GM13977 (cell line): Measurements from ENCODE around the gene LPP.

Source experiments
- DNase-seq: peaks from one replicate; pipeline ENCODE4 v3.0.0; 2012; ENCODE audit warnings: low spot score
- in situ Hi-C: fragments of 300-500 bp; cut with MboI; formaldehyde crosslinking; loops from one replicate; pipeline ENCODE4 v1.12.0; 2022; ENCODE audit warnings: low sequenced_read_pairs, low pct_unique_long_range_greater_than_20kb, mixed read lengths, inconsistent platforms; ENCODE audit not compliant: unreplicated experiment
- TF ChIP-seq, protein P1 (sequence below): IDR thresholded peaks from 2 replicates; pipeline ENCODE4 v1.5.1; 2012; ENCODE audit warnings: mild to moderate bottlenecking, control low read depth; ENCODE audit not compliant: insufficient read depth; ENCODE audit errors: extremely low read depth, missing control alignments

The LPP gene

DNA sequence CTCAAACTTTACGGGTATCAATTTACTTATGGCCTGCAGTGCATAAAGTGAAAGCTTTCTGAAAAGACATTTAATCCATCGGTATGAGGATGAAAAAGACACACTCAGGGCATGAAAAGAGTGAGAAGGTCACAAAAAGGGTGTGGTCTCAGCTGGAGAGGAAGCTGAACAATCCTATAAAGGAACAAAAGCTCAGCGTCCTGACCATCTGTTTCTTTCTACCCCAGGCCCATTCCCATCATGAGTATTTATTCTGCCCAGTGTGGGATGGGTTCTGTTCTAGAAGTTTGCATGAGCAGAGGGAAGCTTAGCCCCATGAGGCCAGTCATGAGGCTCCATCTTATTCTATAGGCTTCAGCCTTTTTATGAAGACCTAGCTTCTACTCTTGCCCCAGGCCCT lies 144.6 kb downstream of the LPP start:
- TF ChIP-seq, protein P1, sequence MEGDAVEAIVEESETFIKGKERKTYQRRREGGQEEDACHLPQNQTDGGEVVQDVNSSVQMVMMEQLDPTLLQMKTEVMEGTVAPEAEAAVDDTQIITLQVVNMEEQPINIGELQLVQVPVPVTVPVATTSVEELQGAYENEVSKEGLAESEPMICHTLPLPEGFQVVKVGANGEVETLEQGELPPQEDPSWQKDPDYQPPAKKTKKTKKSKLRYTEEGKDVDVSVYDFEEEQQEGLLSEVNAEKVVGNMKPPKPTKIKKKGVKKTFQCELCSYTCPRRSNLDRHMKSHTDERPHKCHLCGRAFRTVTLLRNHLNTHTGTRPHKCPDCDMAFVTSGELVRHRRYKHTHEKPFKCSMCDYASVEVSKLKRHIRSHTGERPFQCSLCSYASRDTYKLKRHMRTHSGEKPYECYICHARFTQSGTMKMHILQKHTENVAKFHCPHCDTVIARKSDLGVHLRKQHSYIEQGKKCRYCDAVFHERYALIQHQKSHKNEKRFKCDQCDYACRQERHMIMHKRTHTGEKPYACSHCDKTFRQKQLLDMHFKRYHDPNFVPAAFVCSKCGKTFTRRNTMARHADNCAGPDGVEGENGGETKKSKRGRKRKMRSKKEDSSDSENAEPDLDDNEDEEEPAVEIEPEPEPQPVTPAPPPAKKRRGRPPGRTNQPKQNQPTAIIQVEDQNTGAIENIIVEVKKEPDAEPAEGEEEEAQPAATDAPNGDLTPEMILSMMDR = no peak
- DNase-seq = no peak
- in situ Hi-C loops = no loop called here

DNA sequence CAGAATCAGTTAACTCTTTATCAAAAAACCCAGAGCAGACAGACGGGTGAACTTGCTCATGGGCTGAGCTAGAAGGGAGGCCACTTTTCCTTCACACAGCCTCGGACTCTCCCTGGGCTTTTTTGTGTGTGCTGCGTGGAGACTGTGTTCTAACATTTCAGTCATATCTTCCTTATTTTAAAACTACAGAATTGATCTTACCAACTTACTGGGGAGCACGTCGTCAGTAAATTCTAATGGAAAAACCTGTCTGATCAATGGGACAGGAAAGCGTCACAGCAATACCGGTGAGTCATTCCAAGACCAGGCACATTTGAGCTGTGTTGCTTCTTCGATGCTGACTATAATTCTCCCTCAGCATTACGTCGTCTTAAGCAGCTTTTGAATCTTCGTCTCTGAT lies 145.1 kb downstream of the LPP start:
- in situ Hi-C loops = no loop called here
- no peak for DNase-seq
- TF ChIP-seq, protein P1 = no peak

DNA sequence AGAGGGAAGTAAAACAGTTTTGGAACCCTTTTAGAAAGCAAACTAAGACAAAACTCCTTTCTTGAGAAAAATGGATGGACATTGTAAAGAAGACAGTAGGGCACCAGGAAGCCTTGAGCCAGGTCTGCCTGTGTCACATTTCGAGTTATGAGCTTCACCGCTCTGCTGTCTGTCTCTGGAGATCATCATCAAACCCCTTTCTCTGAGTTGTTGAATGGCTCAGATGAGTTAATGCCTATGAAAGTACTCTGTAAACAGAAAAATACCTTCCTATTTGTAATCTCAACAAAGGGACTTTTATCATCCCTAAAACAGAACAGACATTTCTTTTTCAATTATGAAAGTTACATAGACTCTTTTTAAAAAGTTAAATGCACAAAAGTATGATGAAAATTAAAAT lies 145.8 kb downstream of the LPP start:
- TF ChIP-seq, protein P1 = no peak
- in situ Hi-C loops = no loop called here
- DNase-seq = no peak

DNA sequence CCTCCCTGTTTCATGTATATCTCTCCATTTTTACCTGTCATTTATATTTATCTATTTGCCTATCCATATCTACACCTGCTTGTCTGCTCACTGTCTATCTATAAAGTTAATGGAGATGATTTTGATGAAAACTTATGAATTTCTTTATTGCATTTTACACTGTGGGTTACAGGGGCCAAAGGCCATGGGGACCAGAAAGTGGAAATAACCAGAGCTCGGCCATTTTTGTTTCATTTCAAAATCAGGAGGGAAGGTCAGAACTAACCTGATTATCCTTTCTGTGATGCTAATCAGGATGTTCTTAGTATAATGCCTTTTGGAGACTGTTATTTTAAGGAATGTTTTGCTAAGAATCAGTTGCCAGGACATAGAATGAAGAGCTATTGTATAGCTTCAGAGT lies 147.2 kb downstream of the LPP start:
- DNase-seq = no peak
- TF ChIP-seq, protein P1 = no peak
- in situ Hi-C loops = no loop called here

DNA sequence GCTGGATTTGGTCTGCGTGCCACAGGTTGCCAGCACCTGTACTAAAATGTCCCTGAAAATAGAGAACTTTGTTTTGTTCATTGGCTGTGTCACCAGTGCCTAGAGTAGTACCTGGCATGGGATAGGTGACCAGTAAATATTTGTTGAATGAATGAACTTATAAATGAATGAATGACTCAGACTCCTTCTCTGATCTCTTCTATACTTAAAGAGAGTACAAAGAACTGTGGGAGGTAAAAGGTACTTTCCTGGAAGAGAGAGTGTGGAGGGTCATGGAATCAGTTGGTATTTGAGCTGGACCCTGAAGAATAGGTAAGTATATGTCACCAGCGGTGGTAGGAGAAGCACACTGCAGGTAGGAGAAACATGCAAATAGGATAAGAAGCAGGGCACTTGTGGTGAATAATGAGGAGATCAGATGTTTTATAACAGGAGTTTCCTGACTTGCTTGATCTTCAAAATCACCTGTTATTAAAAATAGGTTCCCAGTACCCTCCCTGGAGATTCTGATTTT lies 149.4 kb downstream of the LPP start:
- TF ChIP-seq, protein P1 = no peak
- in situ Hi-C loops = no loop called here

DNA sequence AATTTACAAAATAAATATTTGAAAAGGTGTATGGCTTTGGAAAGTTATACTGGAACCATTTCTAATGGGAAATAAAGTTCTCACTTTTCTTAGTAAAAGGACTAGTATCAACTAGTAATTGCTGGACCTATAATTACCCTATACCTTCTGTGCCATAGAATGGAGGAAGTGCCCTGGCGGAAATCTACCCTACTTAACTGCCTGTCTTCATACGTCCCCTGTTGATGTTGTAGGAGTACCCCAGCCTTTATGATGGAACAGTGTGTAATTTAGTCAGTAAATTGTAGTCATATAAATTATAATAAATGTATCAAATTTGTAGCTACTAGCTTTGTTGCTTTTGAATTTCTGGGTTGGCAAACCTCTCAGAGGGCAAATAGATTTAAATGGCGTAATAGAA lies 149.9 kb downstream of the LPP start:
- no peak for DNase-seq
- TF ChIP-seq, protein P1 = no peak
- in situ Hi-C loops = no loop called here

More for the DNA sequence above, 149.4 kb downstream of the LPP start:
- no peak for DNase-seq

DNA sequence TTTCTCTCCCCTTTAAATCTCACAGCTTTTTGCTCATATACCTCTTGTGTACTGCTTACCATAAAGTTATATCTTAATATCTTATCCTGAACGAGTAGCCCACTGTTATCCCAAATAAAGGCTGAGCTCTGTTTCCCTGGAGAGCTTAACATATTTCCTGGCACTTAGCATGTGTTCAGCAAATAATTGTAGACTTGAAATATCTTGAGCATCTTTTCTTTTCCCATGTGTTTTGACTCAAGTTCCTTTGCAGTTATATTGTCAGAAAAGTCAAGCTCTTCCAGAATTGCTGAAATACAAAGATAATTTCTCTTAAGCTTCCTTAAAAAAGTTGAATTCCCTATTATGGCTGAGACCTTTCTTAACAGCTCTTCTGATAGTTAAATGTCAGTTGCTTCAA lies 150.5 kb downstream of the LPP start:
- in situ Hi-C loops = no loop called here
- DNase-seq = no peak
- TF ChIP-seq, protein P1 = no peak
